ENCODE data around the gene ATP10A.

ATP10A gene

DNA sequence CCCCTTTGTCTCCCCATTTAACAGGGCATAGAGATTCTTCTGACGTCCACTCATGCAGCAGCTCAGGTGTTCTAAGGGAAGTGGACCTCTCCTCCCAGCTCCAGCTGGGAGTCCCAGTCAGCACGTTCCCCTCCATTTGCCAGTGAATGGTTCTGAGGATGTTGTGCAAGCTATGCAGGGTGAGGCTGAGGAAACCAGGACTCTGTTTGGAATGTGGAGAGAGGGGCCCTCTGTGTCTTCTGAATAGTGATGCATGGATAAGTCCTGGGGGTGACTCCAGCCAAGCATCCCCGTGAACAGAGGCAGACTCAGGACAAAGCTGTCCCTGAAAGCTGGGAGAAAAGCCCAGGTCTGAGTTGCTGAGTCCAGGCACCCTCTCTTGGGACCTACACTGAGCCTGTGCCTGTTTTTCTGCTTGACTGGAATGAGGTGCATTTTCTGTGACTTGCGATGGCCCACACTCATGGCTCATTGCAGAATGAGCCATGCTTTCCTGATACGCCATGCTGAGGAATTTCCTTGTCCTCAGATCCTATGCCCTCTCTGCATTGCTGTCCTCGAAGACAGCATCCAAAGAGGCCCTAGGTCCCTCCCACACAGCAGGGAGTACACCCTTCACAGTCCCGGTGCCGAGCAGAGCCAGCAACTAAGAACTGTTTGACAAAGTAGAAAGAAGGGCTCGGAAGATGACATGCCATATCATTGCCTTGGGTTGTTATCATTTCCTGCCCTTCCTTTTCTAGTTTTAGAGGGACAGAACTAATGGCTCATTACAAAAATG is 185.2 kb downstream of the ATP10A start:
- DNase-seq: no peak

DNA sequence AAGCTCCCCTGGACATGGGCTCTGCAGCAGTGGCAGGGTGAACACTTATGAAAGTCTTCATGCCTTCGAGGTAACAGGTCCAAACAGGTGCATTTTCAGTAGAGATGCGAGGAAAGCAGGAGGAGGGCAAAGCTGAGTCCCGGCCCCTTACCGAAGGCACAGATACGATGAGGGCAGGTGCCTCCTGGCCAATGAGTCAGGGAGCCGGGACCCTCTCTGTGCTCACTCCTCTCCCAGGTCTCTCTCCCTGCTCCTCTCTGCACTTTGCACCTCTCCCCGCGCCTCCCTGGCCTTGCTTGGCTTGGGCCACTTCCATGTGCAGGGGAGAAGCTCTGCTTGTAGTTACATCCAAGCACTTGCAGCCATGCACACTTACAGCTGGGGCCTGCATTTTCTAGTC is 187.1 kb downstream of the ATP10A start:
- DNase-seq: no peak

DNA sequence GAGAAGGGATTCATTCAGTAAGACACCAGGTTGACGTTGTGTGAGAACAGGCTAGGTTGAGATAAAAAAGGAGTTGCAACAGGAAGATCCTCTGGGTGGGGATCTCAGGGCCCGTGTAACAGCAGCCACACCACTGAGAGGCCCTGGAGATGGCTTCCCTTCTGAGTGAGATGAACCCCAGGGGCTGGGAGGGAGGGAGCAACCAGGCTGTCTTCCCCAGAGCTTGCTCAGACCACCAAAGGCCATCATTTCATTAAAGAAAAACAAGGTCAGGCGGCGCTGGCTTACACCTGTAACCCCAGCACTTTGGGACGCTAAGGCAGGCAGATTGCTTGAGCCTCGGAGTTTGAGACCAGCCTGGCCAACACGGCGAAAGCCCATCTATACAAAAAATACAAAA is 187.7 kb downstream of the ATP10A start:
- DNase-seq: no peak

DNA sequence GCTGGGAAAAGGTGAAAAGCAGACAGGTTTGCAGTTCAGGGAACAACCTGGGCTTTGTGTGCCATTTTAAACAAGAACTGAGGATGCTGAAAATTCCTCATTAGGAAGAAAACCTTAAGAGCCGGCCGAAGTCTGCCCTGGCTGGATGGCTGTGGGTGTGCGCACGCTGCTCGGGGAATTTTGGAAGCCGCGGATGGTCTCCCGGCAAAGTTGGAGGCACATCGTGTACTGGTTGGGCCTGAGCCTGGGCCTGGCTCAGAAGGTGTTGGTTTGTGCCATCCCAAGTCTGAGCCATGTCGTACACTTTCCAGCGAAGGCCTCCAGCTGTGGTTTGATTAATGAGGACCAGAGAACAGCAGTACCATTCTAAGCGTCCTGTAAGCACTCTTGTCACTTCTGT is 188.2 kb downstream of the ATP10A start:
- no peak for DNase-seq

DNA sequence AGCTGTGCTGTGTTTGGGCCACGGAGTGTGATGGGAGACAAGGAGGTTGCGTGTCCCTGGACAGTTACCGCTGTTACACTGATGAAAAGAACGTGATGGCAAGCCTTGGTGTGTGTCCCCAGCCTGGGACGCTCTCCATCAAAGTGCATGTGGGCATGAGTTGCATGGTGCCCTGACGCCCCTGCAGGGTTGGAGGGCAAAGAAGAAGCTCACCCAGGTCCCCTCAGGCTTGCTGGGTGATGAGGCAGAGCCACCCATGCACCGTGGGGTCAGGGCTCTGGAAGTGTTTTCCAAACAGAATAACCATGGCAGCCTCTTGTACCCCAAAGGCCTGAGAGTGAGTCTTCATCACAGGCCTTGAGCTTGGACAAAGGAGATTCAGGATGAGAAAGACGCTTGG is 189.2 kb downstream of the ATP10A start:
- DNase-seq: no peak

DNA sequence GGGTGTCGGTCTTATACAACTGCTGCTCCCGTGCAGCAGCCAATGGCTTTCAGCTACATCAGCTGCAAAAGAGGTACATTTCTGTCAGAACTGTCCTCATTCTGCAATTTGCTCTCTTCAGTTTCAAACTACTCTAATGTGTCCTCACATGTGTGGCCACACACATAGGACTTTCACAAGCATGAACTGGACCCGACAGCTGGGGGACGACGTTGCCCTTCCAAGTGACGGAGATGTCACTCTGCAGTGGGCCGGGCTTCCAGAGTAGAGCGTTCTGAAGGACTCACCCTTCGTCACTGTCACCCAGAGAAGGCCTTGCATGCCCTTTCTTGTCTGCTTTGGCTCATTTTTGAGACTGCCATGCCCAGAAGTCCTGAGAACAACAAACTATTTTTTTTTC is 189.8 kb downstream of the ATP10A start:
- DNase-seq: no peak

DNA sequence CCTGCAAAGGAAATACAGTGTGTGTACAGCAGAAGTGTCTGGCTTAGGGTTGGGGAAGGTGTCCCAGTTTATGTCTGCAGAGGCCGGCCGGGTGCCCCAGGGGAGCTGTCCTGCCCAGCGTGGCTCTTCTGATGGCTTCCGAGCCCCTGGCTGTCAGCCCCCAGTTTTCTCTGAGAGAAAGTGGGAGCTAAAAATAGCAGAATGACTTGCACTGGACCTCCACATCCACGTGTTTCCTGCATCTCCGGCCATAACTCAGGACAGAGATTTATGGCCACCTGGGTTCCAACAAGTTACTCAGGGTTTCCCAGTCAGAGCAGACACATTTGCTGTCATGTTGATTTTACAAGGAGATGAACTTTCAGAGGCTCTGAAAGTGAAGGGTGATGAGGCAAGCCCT is 192.0 kb downstream of the ATP10A start:
- no peak for DNase-seq

DNA sequence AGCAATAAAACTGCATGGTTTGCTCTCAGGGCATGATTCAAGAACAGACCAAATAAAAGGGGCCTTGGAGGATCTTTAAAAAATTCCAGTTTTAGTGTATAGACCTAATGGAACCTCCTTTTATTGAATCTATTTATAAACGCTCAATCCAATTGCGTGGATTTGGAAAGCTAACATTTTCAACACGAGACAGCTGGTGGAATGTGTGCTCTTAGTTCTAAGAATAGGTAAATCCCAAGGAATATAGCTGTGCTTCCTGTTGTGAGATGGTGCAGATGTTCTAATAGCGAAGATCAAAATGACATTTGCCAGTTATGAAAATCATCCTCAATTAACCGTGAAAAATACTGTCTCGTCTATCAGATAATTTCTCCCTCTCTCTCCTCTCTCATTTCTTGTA is 192.5 kb downstream of the ATP10A start:
- DNase-seq: no peak

DNA sequence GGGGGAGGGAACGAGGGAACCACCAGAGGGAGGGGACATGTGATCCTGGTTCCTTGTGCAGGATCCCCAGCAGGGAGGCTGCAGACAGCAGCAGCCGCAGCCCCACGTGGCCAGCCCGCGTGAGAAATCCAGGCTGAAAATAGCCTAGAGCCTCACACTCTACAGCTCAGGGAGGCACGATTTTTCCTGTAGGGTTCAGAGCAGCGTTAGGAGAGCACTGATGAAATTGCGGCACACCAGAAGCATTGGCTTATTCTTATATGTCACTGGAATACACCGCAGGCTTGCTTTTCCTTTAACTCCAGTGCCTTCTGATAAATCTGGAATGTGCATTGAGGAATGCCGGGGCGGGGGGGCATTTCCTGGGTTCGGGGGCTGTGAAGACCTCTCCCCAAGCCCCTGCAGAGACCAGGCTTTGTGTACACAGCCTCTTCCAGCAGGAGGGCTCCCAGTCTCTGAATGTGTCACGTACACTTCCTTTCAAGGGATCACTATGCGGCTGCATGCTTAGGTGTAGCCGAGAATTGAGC is 193.0 kb downstream of the ATP10A start:
- DNase-seq: no peak

DNA sequence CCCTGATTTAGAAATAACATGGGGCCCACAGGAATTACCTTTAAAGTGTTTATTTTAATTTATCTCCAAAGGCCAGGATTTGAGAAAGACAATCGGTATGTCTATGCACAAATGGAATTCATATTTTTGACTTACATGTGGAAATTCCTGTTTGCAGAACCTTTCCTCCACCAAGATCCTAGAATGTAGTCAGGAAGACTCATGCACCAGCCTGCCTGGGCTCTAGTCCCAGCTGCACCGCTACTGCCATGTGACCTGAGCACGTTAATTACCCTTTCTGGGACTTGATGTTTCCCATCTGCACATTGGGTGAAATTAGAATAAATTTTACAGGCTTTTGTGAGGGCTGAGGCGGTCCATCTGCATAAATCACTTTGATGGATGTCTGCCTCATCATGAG is 194.2 kb downstream of the ATP10A start:
- no peak for DNase-seq

DNA sequence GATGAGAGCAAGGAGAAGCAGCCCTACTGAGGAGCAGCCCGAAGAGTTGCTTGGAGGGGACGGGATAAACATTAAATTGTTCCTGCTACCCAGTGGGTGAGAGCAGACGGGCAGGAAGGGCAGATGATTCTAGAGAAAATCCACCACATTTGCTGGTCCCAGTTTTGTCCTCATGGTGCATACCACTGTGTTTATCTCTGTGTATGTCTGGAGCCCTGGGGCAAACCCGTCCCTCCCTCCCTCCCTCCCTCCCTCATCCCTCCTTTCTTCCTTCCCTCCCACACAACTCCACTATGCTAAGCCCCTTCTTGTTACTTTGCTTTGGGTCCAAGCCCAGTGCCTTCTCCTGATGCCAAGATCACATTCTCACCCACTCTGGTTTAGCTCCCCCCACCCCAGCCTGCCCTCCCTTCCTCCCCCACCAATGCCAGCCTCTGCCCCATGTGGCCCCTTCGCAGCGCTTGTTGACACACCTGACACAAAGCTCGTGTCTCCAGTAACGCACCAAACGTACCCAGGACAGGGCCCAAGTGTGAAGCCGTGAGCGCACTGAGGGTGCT is 194.8 kb downstream of the ATP10A start:
- DNase-seq: no peak

DNA sequence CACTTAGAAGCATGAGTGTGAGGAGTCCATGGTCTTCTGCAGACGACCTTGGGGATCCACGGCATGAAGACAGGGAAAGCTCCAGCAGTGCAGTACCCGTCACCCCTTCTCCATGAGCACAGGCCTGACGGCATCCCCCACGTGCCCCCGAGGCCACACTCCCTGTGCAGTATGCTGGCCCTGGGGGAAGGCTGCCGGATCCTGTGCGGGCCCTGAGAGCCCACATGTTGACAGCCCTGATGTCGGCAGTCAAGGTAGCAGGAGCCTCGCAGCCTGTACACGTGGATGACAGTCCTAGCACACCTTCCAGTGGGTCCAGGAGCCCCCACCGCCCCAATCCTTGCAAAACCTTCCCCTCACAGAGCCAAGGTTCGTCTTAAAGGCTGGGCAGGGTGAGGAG is 195.3 kb downstream of the ATP10A start:
- no peak for DNase-seq

DNA sequence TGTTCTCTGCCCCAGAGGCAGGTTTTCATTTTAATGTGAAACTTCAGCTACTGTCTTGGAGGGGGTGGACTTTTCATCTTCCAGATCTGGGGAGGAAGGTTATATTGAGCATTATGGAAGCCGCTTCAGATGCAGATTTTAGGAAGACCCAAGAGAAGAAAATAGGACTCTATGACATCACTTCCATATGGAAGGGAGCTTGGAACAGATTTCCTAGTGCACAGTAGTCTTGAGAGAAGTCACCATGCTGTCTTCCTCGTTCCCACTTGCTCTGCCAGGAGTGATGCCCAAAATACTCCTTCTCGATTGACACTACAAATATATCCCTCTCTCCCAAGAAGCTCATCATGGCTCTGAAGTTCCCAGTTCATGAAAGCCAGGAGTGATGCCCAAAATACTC is 197.2 kb downstream of the ATP10A start:
- DNase-seq: no peak

DNA sequence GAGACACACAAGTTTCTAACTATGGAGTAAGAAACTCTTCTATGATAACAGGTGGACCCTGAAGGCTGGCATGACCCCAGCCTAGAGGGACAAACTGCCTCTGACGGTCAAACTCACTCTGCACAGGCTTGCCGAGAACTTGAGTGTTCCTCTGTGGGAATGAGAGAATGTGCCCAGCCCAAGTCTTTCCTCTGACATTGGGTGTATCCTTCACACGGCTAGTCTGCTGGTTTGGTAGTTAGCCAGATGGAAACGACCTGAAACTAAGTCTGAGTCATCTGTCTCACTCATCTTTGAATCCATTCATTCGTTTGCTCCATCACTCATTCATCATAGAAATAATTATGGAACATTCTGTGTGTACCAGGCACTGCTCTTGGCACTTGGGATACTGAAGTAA is 198.4 kb downstream of the ATP10A start:
- no peak for DNase-seq

DNA sequence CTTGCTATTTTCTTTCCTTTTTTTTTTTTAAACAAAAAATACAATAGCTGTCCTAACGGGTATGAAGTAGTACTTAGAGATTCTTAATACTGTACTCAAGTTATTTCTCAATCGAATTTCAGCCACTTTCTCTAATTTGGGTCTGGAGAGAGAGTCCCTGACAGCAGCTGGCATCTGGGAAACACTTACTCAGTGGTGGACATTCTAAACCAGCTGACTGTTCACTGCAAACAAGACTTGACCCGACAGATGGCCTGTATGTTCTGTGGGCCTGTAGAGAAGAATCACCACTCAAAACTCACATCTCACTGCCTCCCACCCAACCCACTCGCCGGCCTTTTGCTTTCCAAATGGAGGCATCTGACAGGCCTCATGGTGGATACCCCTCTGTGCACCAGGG is 199.6 kb downstream of the ATP10A start:
- DNase-seq: no peak

DNA sequence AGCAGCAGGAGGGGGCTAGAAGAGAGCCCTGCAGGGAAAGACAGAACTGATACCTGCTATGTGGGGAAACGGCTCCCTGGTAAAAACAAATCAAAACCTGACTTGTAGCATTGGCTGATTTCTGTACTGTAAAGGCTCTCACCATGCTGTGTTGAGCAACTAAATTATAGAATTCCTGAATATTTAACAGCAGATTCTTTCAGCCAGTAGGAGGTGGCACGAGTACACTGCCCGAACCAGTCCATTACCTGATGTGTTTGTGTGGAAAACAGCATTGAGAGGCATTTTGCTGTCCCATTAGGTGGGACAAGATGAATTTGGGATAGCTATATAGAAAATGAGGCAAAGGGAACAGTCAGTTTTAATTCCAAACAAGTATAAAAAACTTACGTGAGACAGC is 201.2 kb downstream of the ATP10A start:
- no peak for DNase-seq

DNA sequence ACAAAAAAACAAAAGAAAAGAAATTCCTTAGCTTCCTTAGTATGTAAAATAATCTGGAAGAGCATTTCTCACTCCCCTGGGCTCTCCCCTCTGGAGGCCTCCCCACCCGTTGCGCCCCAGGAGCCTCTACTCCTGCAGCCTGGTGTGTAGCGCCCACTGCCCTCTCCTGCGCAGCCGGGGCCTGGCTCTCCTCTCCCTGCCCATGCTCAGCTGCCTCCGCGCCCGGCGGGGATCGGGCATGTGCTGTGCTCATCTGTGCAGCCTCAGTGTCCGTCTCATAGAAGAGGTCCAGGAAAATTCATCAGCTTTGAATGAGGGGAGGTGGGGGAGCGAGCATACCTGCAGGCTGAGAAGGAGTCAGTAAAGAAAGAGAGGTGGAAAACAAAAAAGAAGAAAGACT is 203.9 kb downstream of the ATP10A start:
- DNase-seq: no peak

DNA sequence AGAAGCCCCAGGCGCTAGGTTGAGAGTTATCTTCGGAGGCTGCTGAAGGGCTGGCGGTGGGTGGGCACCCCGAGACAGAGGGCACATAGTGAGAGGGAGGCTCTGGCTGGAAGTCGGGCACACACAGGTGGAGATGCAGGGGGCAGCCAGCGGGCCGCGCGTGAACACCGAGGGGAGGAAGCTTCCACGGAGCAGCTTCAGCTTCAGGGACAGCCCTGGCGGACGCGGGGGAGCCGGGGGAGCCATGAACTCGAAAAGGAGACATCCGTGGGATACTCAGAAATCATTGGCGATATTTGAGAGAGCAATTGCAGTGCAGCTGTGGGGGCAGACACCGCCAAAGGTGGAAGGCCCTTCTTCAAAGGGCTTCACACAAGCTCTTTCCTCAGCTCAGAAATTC is 204.6 kb downstream of the ATP10A start:
- no peak for DNase-seq

DNA sequence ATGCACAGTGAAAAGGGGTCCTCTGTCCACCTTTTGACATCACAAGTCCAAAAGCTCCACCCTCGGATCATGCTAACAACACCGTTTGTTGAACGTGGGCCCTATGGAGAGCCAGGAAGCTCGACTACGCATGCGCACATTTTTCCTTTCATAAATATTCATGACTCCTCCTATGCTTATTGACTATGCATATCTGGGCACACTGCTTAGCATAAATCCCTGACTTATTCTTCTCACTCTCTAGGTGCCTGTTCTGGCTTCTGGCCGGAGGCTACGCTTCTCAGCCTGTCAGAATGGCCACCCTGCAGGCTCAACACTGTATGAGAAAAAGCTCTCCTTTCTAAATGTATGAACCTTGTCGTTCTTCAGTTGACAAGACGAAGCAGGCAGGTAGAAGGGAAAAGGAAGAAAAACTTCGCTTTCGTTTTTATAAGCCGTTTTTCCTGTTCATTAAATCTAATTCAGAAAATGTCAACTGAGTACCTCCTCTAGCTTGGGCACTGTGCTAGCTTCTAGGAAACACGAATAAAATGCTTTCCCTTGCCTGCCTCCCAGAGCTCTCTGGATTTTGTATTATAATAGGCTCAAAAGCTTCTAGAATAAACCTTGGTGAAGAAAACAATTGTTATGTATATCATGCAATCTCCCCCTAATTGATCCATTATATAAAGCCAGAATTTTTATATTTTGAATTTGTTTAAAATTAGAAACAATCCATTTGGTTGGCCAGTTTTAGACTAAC is 207.7 kb downstream of the ATP10A start:
- no peak for DNase-seq

DNA sequence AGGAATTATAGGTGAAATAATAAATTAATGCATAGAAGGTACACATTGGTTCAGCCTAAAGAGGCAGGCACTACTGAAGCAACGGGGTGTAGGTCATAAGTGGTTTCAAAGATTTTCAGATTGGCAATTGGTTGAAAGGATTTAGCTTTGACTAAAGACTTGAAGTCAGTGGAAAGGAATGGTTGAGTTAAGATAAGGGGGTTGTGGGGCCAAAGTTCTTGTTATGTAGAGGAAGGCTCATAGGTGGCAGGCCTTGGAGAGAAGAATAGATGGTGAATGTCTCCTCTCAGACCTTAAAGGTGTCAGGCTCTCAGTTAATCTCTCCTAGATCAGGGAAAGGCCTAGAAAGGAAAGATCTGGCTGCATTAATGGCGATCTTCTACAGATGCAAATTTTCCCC is 209.8 kb downstream of the ATP10A start:
- DNase-seq: no peak

DNA sequence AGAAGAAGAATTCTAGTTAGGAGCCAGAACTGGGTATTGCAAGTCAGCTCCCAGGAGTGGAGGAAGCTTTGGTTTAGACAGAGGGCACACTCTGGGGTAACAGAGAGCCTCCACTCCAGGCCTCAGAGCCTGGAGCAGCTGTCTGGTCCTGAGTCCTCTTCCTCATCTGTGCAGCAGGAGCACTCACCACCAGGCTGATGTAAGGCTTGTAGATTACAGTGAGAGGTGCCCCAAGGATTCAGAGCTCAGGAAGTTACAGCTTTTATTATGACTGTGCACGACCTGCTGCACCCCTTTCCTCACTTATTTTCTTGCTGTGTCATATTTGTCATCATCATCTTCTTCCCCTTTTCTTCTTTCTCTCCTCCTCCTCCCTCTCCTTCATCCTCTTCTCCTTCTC is 210.4 kb downstream of the ATP10A start:
- DNase-seq: no peak

DNA sequence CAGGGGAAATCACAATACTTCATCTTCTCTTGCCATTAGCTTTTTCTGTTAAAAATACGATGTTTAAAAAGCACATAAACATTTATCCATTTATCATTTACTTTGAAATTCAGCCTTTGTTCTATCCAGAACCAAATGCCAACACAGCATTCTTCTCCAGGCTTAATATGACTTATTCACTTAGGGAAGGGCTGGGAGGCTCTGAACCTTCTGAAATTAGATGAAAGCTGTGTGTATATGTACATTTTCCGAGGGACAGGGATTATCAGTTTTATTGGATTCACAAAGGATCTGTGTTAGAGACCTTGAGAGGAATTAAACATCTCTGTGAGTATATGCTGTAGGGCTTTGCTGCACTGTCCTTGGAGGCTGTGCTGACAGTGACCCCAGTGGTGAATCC is 213.7 kb downstream of the ATP10A start:
- DNase-seq: no peak

DNA sequence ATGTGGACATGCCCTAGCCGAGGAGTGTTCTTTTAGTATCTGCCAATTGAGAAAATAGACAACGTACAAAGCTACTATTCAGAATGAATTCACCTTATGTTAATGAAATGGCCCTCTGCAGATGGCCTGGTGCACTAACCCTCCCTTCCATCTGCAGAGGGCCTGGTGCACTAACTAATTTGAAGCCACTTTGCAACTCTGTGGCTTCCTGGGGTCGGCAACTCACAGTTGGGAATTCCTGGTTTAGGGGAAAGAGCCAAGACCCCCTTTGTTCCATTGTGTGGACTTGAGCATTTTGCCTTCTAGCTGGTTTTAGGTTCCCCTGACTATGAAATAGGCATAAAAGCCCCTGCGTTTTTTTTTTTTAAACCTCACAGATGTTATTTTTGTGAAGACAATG is 220.0 kb downstream of the ATP10A start:
- no peak for DNase-seq

DNA sequence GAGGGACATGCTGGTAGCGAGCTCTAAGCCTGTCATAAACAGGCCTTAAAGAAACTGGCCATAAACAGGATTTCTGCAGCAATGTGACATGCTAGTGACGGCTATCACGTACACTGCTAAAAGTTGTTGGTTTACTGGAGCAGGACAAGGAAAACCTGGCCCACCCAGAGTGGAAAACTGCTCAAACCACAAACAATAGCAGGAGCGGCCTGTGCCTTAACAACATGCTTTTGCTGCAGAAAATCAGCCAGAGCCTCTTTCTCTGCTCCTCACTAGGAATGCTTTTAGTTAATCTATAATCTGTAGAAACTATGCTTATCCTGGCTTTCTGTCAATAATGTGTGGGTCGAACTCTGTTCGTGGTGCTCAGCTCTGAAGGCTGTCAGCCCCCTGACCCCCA is 221.4 kb downstream of the ATP10A start:
- DNase-seq: no peak
